Activated gamma-delta T cell treated with Interleukin-2 at 50 U/mL for 16 hours (primary cell): ENCODE results near the gene RNF112.
"Not testable (repeated sequence)": the region's sequence is repeated elsewhere in the genome, so short reads cannot be mapped to it uniquely, and the experiment has no call there.

Experiments
- DNase-seq: peaks from one replicate; pipeline ENCODE4 v3.0.0-alpha.2; 2020

The RNF112 gene

DNA sequence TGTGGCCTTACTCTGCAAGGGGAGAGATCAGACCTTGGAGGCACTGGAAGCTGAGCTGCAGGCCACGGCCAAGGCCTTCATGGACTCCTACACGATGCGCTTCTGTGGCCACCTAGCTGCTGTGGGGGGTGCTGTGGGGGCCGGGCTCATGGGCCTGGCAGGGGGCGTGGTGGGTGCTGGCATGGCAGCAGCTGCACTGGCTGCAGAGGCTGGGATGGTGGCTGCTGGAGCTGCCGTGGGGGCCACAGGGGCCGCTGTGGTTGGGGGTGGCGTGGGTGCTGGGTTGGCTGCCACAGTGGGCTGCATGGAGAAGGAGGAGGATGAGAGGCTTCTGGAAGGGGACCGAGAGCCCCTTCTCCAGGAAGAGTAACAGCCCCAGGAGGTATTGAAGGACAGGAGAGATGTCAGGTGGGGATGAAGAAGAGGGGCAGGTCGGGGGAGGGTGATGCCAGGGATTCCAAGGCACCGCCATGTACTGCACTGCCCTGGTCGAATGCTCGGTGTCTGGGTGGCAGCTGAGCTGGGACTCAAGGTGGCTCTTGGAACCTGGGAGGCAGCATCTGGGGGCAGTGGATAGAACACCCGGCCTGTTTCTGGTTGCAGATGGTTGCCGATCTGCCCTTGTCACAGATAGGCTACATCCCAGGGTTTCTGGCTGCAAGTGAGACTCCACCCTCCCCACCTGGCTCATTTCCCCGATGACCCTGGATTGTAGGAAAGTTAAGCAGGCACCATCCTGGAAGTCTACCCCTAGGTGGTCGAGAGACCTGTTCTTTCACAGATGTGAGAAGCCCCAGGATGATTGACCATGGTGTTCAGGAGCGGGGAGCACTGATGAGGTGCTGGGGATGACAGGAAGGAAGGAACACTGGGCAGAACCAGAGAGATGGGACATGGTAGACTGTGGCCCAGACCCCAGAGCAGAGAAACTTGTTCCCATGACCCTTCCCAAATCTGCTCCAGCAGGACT, 5.1 kb downstream of the RNF112 start:
- DNase-seq, result no peak

DNA sequence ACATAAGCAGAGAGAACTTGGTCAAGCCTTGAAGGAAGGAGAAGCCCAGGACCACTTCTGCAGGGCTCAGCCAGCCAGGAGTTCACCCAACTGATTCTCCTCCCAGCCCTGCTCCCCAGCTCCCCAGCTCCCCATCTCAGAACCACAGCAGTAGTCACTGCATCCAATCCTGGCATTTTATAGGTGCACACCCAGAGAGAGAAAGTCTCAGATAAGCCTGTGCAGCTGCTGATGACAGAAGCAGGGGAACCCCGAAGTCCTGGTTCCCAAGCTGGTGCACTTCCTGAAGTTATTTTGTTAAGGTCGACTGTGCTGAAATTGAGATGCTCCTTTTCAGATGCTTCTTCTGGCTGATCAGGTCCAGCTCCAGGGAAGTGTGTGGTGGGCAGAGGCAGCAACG, 6.6 kb downstream of the RNF112 start:
- DNase-seq, result no peak

DNA sequence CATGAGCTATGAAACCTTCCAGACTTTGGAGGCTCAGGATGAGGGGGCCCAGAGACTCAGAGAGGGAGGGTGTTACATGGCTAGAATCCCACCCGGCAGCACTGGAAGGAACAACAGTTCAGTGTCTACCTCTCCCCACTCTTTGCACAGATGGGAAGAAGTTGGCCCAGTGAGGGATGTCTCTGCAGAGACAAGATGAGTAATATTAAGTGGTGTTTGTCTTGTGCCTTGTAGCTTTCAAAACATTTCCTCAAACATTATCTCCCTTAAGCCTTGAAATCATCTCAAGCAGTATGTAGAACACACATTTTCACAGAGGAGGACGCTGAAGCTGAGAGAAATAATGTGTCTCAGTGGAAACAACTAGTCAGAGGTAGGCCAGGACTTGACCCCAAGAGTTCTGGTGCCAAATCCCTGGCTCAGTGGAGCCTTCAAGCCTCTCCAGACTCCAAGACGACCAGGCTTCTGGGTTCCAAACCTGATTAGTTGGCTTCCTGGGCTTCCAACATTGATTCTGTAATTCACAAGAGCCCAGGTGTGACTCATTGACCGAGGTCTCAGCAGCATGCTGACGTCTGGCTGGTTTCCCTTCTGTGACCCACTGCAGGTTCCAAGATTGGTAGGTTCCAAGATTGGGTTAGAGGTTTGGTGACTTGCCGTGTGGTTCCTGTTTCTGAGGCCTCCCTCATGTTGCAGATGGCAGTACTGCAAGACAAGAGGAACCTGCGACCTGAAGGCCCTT, 7.4 kb downstream of the RNF112 start:
- no peak for DNase-seq

DNA sequence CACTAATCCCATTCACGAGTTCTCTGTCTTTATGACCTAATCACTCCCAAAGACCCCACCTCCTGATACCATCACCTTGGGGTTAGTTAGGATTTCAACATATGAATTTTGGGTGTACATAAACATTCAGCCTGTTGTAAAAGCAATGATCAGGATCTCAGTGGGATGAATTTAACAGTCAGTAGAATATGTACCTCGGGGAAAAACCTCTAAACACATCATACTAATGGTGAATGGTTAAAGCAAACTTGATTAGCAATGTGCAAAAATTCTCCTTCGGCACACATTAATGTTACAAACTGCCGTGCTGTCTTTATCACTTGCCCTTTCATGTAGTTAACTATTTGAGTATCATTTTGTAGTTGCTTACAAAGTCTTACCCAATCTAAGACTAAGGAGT, 10.2 kb downstream of the RNF112 start:
- DNase-seq, result no peak

DNA sequence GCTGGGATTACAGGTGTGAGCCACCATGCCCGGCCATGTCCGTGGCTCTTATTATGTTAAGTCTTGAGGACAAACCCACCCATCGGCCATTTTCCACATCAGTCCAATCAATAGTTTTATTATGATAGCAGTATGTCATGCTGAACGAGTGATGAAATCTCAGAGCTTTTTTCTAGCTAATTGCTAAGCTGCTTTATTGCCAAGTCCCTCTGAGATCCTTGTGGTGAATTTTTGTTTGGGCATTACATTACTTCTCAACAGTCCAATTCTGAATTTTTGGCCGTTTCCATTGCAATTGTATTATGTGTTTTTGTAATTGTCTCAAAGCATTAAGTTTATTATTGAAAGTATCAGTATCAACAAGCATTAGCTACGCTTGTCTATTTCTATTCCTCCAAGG, 10.9 kb downstream of the RNF112 start:
- no peak for DNase-seq

DNA sequence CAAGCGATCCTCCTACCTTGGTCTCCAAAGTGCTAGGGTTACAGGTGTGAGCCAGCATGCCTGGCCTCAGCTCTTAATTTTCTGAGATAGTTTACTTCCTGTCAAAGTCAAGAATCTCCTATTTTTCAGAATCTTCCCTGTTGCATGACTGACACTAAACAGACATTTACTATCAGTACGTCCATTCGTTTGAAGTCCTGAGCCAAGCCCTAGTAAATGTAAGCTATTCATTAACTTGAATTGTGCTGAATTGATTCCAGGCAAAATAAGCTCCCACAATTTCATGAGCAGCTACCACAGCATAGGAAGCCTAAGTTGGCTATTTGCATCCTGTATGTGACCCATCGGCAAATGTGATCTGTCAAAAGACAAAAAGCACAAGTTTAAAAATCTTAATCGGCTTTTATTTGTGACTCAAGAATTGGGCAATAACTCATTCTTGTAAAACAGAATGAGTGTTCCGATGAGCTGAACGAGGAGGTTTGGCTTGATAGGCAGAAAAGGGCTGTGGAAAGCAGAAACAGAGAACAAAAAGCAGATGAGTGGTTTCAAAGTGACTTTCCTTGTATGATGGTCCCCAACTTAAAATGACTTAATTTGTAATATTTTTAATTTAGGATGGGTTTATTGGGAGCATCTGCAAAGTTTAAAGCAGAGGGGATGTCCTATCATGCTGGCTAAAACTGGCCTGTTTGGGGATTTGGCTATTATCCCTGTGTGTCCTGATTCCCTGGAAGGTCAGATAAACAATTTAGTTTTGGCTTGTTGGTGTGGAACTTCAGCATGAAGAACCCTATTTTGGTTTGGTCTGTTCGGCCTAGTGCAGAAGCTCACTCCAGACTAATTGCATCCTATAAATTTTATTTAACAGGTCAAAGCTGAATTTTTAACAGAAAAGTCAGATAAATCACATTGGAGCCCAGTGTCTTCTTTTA, 14.2 kb downstream of the RNF112 start:
- DNase-seq, result no peak

DNA sequence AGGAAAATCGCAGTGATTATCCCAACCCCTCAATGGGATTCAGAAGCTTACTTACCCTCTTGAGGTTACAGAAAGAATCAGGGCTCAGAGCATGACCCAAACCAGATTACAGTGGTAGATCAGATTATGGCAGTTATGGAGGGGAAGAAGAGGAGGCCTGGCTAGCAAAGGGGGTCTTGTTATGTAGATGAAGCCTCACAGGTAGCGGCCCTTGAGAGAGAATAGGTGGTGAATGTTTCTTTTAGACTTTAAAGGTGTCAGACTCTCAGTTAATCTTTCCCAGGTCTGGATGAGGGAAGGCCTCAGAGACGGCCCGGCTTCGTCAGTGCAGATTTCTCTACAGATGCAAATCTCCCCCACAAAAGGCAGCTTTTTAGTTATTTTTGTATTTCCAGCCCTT, 15.6 kb downstream of the RNF112 start:
- DNase-seq, result no peak

DNA sequence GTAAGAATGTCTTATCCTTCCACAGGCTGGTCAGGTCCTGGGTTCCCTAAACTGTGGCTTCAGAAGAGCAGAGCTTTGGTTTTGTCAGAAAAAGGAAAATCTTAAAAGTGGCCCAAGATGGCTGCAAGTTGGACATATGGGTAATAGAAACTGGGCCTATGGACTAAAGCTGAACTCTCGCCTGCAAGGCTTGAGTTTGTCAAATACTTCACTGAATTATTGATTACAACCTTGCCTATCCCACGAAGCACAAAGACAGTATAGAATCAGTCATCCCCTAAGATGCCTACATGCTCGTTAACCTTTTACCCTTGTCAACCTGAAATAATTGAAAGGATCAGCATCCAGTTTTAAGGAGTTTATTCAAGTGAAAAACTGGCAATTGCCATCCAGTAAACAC, 20.7 kb downstream of the RNF112 start:
- no peak for DNase-seq

DNA sequence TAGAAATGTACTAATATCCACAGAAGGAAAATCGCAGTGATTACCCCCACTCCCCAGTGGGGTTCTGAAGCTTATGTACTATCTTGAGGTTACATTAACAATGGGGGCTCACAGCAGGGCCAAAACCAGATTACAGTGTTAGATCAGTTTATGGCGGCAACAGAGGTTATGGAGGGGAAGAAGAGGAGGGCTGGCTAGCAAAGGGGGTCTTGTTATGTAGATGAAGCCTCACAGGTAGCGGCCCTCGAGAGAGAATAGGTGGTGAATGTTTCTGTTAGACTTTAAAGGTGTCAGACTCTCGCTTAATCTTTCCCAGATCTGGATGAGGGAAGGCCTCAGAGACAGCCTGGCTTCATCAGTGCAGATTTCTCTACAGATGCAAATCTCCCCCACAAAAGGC, 22.2 kb downstream of the RNF112 start:
- no peak for DNase-seq

DNA sequence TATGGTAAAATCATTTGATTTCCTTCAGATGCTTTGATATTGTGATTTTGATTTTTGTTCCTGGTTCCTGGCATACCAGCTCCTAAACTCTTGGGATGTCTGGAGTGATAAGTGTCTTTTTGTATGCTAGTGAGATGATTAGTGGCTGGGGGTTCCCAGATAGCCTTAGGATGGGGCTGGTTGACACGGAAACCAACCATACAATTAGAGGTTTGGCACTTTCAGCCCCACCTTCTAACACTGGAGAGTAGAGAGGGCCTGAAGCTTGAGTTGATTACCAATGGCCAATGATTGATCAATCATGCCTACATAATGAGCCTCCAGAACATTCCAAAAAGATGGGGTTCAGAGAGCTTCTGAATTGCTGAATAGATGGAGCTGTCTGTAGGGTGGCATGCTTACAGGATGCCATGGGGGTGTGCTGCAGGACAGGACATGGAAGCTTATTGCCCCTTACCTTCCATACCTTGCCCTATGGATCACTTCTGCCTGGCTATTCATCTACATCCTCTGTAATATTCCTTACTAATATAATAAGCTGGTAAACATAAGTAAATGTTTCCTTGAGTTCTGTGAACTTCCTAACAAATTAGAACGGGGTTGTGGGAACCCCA, 22.8 kb downstream of the RNF112 start:
- DNase-seq, result no peak

DNA sequence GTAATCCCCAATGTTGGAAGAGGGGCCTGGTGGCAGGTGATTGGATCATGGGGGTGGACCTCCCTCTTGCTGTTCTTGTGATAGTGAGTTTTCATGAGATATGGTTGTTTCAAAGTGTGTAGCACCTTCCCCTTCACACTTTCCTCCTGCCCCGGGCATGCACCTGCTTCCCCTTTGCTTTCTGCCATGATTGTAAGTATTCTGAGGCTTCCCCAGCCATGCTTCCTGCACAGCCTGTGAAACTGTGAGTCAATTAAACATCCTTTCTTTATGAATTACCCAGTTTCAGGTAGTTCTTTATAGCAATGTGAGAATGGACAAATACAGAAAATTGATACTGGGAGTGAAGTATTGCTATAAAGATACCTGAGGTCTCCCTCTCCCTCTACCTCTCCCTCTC, 29.4 kb downstream of the RNF112 start:
- no peak for DNase-seq

DNA sequence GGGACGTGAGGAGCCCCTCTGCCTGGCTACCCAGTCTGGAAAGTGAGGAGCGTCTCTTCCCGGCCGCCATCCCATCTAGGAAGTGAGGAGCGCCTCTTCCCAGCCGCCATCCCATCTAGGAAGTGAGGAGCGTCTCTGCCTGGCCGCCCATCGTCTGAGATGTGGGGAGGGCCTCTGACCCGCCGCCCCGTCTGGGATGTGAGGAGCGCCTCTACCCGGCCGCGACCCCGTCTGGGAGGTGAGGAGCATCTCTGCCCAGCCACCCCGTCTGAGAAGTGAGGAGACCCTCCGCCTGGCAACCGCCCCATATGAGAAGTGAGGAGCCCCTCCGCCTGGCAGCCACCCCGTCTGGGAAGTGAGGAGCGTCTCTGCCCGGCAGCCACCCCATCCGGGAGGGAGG, 30.3 kb downstream of the RNF112 start:
- DNase-seq, result not testable (repeated sequence)

DNA sequence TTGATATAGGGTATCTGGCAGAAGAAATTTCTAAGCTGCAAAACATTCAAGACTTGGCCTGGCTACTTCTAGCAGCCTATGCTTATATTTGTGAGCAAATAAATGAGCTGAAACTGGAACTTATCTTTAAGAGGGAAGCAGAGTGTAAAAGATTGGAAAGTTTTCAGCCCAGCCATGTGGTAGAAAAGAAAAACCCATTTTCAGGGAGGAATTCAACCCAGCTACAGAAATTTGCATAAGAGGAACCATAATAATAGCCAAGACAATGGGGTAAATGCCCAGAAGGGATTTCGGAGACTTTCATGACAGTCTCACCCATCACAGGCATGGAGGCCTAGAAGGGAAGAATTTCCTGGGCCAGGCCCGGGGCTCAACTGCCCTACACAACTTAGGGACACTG, 31.7 kb downstream of the RNF112 start:
- DNase-seq, result no peak

DNA sequence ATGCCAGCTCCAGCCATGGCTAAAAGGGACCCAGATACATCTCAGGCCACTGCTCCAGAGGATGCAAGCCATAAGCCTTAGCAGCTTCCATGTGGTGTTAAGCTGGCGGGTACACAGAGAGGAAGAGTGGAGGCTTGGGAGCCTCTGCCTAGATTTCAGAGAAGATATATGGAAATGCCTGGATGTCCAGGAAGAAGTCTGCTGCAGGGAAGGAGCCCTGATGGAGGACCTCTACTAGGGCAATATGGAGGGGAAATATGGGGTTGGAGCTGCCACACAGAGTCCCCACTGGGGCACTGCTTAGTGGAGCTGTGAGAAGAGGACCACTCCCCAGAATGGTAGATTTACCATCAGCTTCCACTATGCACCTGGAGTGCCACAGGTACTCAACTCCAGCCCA, 32.1 kb downstream of the RNF112 start:
- DNase-seq, result no peak

DNA sequence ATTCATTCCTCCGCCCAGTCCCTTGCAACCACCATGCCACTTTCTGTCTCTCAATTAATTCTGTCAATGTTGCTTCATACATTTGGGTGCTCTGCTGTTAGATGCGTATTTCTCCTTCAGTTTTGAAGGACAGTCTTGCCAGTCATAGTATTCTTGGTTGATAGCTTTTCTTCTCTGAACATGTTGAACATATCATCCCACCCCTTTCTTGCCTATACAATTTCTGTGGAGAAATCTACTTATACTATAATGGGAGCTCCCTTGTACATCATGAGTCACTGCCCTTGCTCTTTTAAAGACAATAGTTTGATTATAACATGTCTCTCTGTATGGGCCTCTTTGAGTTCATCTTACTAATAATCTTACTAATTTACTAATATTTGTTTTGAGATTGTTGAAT, 34.1 kb downstream of the RNF112 start:
- no peak for DNase-seq

DNA sequence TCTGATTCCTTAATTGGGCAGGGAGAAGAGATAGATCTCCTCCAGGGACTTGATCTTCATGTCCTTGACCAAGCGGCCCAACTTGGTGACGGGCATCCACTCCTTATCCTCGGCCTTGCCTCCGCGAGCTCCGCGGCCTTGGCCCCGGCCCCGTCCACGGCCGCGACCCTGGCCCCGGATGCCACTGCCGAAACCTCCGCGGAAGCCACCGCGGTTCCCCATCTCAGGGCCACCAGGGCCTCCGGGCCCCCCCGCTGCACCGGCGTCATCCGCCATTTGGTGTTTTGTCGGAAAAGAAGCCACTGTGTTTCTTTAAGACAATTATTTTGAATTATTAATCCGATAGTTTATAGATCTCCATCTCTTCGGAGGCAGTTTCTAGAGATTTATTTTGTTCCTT, 35.5 kb downstream of the RNF112 start:
- not testable (repeated sequence) for DNase-seq

DNA sequence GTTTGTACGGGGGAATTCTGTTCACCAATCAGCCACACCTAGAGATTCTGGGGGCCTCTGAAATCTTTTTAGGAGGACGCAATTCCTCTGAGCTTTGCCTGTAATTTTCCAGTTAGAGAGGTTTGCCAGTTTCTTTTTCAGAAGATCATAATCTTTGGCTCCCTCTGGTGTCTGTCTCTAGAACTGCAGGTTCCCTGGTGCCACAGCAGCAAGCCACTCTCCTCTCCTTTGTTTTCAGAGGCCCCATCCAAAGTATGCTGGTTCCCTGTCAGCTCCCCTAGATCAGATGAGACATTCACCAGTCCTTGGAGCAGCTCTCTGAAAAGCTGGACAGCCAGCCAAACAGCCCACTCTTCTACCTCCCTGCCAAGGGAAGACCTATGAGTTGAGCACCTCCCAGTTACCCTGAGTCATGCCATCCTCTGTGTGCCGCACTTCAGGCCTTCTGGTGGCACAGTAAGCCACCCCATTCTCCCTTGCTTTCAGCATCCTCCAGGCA, 36.1 kb downstream of the RNF112 start:
- DNase-seq, result peak; percentile 75

DNA sequence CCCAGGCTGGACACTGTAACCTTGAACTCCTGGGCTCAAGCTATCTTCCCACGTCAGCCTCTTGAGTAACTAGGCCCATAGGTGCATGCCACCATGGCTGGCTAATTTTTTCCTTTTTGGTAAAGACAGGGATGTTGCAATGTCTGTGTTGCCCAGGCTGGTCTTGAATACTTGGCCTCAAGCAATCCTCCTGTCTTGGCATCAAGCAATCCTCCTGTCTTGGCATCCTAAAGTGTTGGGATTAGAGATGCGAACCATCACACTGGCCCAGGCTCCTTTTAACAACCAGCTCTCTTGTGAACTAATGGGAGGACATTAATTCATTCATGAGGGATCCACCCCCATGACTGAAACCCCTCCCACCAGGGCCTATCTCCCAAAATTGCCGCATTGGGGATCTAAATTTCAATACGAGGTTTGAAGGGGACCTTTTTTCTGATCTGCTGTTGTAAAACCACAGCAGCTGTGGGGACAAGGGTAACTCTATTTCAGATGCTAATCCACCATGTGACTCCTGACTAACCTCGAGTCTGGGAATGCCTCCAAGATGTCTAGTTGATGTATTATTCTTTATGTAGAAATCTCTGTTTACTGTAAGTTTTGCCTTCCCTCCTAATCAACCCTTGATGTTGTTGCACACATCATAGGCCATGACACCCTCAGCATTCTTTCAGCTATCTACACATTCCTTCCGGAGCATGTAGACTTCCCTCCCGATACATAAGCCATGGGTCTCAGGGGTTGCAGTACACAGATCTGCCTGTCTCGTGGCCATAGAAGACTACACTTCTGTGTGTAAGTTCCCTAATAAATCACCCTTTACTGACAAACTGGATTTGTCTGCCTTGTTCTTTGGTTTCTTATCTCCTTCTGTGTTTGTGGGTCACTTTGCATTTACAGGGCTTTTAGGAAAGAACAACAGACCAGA, 37.6 kb downstream of the RNF112 start:
- no peak for DNase-seq

DNA sequence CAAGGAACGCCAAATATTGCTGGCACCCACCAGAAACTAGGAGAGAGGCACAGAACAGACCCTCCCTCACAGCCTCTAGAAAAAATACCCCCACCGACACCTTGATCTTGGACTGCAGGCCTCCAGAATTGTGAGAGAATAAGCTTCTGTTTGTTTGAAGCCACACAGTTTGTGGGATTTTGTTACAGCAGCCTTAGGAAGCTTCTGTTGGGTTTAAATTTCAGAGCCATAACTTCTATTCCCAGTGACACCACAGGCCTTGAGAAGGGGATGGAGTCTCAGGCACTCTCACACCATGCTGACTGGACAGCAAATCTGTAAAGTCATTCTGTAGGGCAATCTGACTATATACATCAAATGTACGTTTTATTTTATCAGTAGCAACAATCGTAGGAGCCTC, 38.6 kb downstream of the RNF112 start:
- no peak for DNase-seq

DNA sequence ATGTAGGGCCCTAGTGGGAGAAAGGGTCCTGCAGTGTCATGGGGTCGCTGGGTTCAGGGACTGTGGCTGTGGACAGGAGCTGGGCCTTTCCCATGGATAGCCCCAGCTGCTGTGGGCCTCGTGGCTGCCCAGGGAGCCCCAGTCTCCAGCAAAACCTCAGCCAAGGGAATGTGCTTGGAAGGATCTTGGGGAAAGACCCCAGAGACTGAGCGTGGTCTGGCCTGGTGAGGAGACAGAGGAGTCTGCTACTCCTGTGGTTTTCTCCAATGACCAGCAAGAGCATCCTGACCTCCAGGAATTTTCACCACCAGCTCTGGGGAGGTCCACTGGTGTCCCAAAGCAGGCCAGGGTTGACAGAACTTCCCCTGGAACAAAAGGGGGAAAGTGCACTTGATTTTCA, 42.3 kb downstream of the RNF112 start:
- no peak for DNase-seq

DNA sequence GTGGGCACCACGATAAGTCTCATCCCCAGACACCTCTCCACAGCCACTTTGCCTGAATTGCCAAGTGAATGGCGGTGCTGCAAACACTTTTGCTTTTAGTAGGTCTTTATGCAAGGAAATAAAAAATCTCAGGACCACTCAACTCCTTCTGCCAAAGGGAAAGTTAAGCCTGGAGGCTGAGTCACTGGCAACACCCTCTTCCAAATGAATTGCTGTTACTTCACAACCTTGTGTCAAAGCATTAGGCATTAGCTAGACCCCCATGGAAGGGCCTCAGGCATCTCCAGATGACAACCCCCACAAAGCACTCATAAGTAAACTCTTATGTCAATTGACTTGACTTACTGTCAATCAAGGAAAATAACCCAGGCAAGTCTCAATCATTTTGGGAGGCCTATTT, 43.0 kb downstream of the RNF112 start:
- no peak for DNase-seq
